H1 (cell line): ENCODE results near the gene PPOX. TPM values are rescaled to one million over a fixed set of nuclear protein-coding genes. Genes with fewer than 3 reads are reported as not detected.

Experiments used
- CTCF ChIA-PET: fragments of 300-600 bp; sonication (Branson Sonifier 250); formaldehyde crosslinking; loops from one replicate; lab custom pipeline; 2021; ENCODE audit not compliant: partially characterized antibody; lab: Charles Lee
- POLR2A ChIA-PET: fragments of 300-600 bp; sonication (Branson Sonifier 250); formaldehyde crosslinking; loops from one replicate; lab custom pipeline; 2021; ENCODE audit warnings: inconsistent platforms; ENCODE audit not compliant: partially characterized antibody; lab: Charles Lee
- DNase-seq, 2 experiments: peaks; one replicate each; pipeline versions ENCODE4 v3.0.0 to v3.0.0-alpha.2; 2010 to 2022; ENCODE audit warnings: low spot score in 2 of 2, low read depth in 1 of 2, mixed read lengths in 1 of 2
- FAIRE-seq: peaks from 2 replicates; lab custom pipeline; 2011; peaks lifted over from hg19 to GRCh38; lab: Jason Lieb, UNC
- H2AFZ ChIP-seq: 2 replicates; pipeline ENCODE4 v1.8.1; 2012; ENCODE audit warnings: low read length, inconsistent platforms
- H2AK5ac ChIP-seq: 2 replicates; pipeline ENCODE4 v1.6.1; 2013; ENCODE audit warnings: low read depth, low read length
- H2BK120ac ChIP-seq: replicated peaks from 2 replicates; pipeline ENCODE3; 2013; ENCODE audit warnings: low read depth, low read length, inconsistent platforms
- H2BK12ac ChIP-seq: 2 replicates; pipeline ENCODE4 v1.6.1; 2013; ENCODE audit warnings: low read depth, low read length
- H2BK15ac ChIP-seq: 2 replicates; pipeline ENCODE4 v1.6.1; 2013; ENCODE audit warnings: low read length
- H2BK20ac ChIP-seq: 2 replicates; pipeline ENCODE4 v1.6.1; 2013; ENCODE audit warnings: low read length
- H2BK5ac ChIP-seq: 2 replicates; pipeline ENCODE4 v1.6.1; 2013; ENCODE audit warnings: low read depth, low read length
- H3K14ac ChIP-seq: 2 replicates; pipeline ENCODE4 v1.6.1; 2013; ENCODE audit warnings: inconsistent platforms; ENCODE audit not compliant: insufficient read length
- H3K18ac ChIP-seq: 2 replicates; pipeline ENCODE4 v1.6.1; 2013; ENCODE audit warnings: low read length; ENCODE audit errors: extremely low read depth
- H3K23ac ChIP-seq: 2 replicates; pipeline ENCODE4 v1.6.1; 2013; ENCODE audit warnings: inconsistent platforms; ENCODE audit not compliant: insufficient read length
- H3K23me2 ChIP-seq: 2 replicates; pipeline ENCODE4 v1.6.1; 2013; ENCODE audit warnings: low read depth, low read length
- H3K27ac ChIP-seq: 2 replicates; pipeline ENCODE4 v1.6.1; 2011; ENCODE audit warnings: low read depth, low read length, inconsistent platforms
- H3K27me3 ChIP-seq, 4 experiments: replicated peaks in 1 of 4; 1 replicate in 1 of 4; 2 replicates in 3 of 4; pipeline versions ENCODE4 v1.6.1 to v1.8.1; 2011 to 2013; ENCODE audit warnings: low read length in 3 of 4, mild to moderate bottlenecking in 3 of 4, inconsistent platforms in 2 of 4, mixed read lengths in 2 of 4, moderate library complexity in 1 of 4; ENCODE audit not compliant: control insufficient read depth in 3 of 4, insufficient read depth in 3 of 4; ENCODE audit errors: extremely low read depth in 1 of 4
- H3K36me3 ChIP-seq, 4 experiments: 2 replicates each; pipeline versions ENCODE4 v1.6.1 to v1.8.1; 2011 to 2013; ENCODE audit warnings: mild to moderate bottlenecking in 4 of 4, low read length in 3 of 4, moderate library complexity in 2 of 4, control low read depth in 1 of 4, inconsistent platforms in 1 of 4; ENCODE audit not compliant: insufficient read depth in 4 of 4, control insufficient read depth in 2 of 4
- H3K4ac ChIP-seq: replicated peaks from 2 replicates; pipeline ENCODE3; 2013; ENCODE audit warnings: low read length, low read depth, mixed read lengths, inconsistent platforms; ENCODE audit not compliant: insufficient read length
- H3K4me1 ChIP-seq, 4 experiments: replicated peaks in 1 of 4; 1 replicate in 1 of 4; 2 replicates in 3 of 4; pipeline versions ENCODE4 v1.6.1 to v1.8.1; 2011 to 2013; ENCODE audit warnings: low read length in 3 of 4, inconsistent platforms in 2 of 4, mixed read lengths in 1 of 4; ENCODE audit not compliant: insufficient read depth in 4 of 4, control insufficient read depth in 3 of 4
- H3K4me2 ChIP-seq, 2 experiments: 2 replicates each; pipeline versions ENCODE4 v1.6.1 to v1.8.1; 2011 to 2013; ENCODE audit warnings: low read depth in 2 of 2, low read length in 2 of 2, control low read depth in 1 of 2, inconsistent platforms in 1 of 2, mild to moderate bottlenecking in 1 of 2; ENCODE audit not compliant: insufficient read depth in 1 of 2
- H3K4me3 ChIP-seq, 4 experiments: fragments of 200-600, 300-600 bp in 1 of 4; sonication (generic), shearing (Covaris generic), sonication (Bioruptor Twin) in 1 of 4; 2 replicates each; pipeline versions ENCODE4 v1.5.1 to v1.8.1; 2011 to 2016; ENCODE audit warnings: low read length in 4 of 4, low read depth in 3 of 4, control low read depth in 2 of 4, inconsistent platforms in 2 of 4, mild to moderate bottlenecking in 2 of 4, mixed read lengths in 1 of 4, moderate library complexity in 1 of 4; ENCODE audit not compliant: insufficient read depth in 2 of 4; ENCODE audit errors: extremely low read depth in 1 of 4
- H3K56ac ChIP-seq: replicated peaks from 2 replicates; pipeline ENCODE3; 2013; ENCODE audit warnings: low read depth, mild to moderate bottlenecking, mixed read lengths, low read length, inconsistent platforms; ENCODE audit not compliant: insufficient read length
- H3K79me1 ChIP-seq: 2 replicates; pipeline ENCODE4 v1.6.1; 2013; ENCODE audit warnings: low read depth, low read length, control low read depth
- H3K79me2 ChIP-seq, 2 experiments: 2 replicates each; pipeline versions ENCODE4 v1.6.1 to v1.8.1; 2012 to 2013; ENCODE audit warnings: low read length in 2 of 2, mild to moderate bottlenecking in 2 of 2, inconsistent platforms in 1 of 2; ENCODE audit not compliant: insufficient read depth in 2 of 2, control insufficient read depth in 1 of 2
- H3K9ac ChIP-seq, 4 experiments: replicated peaks in 1 of 4; 1 replicate in 1 of 4; 2 replicates in 3 of 4; pipeline versions ENCODE4 v1.6.1 to v1.8.1; 2011 to 2013; ENCODE audit warnings: low read depth in 3 of 4, low read length in 3 of 4, control low read depth in 2 of 4, mild to moderate bottlenecking in 2 of 4, moderate library complexity in 2 of 4, inconsistent platforms in 1 of 4; ENCODE audit errors: extremely low read depth in 1 of 4
- H3K9me3 ChIP-seq, 2 experiments: 2 replicates each; pipeline versions ENCODE4 v1.6.1 to v1.8.1; 2012 to 2013; ENCODE audit warnings: mild to moderate bottlenecking in 2 of 2, moderate library complexity in 2 of 2, control low read depth in 1 of 2, inconsistent platforms in 1 of 2, low read depth in 1 of 2, low read length in 1 of 2, mixed read lengths in 1 of 2; ENCODE audit not compliant: insufficient read depth in 2 of 2
- H4K20me1 ChIP-seq, 2 experiments: replicated peaks in 1 of 2; 2 replicates each; pipeline versions ENCODE3 to v1.8.1; 2011 to 2013; ENCODE audit warnings: inconsistent platforms in 2 of 2, low read length in 2 of 2, mild to moderate bottlenecking in 1 of 2; ENCODE audit not compliant: insufficient read depth in 2 of 2, control insufficient read depth in 1 of 2
- H4K5ac ChIP-seq: 2 replicates; pipeline ENCODE4 v1.6.1; 2013; ENCODE audit warnings: low read length, low read depth, mixed read lengths, inconsistent platforms; ENCODE audit not compliant: insufficient read length
- H4K8ac ChIP-seq: 2 replicates; pipeline ENCODE4 v1.8.0; 2013; ENCODE audit warnings: mild to moderate bottlenecking, moderate library complexity, low read length, inconsistent platforms; ENCODE audit not compliant: insufficient read depth; ENCODE audit errors: extremely low read depth
- H4K91ac ChIP-seq: replicated peaks from 2 replicates; pipeline ENCODE3; 2013; ENCODE audit warnings: low read length, mixed read lengths, inconsistent platforms; ENCODE audit not compliant: insufficient read length
- BACH1 ChIP-seq: IDR thresholded peaks from 2 replicates; pipeline ENCODE4 v1.6.1; 2012; ENCODE audit warnings: low read length, improper control_type of control experiment
- CTBP2 ChIP-seq: IDR thresholded peaks from 2 replicates; pipeline ENCODE4 v1.7.0; 2011; ENCODE audit warnings: borderline replicate concordance, mild to moderate bottlenecking, moderate library complexity, mixed read lengths, low read length; ENCODE audit not compliant: insufficient read depth, insufficient read length
- EZH2 ChIP-seq: fragments of 200-600 bp; sonication (generic); IDR thresholded peaks from 2 replicates; pipeline ENCODE4 v1.7.1; 2012; ENCODE audit warnings: low read depth, mild to moderate bottlenecking, moderate library complexity, low read length, inconsistent platforms; ENCODE audit not compliant: severe bottlenecking
- FOSL1 ChIP-seq: IDR thresholded peaks from 2 replicates; pipeline ENCODE4 v1.6.1; 2011; ENCODE audit warnings: mild to moderate bottlenecking, low read depth, low read length, moderate library complexity; ENCODE audit not compliant: insufficient read depth
- HDAC2 ChIP-seq, 2 experiments: fragments of 300-600 bp in 1 of 2; sonication (generic) in 1 of 2; IDR thresholded peaks; 2 replicates each; pipeline ENCODE4 v1.6.1; 2011 to 2012; ENCODE audit warnings: low read depth in 2 of 2, low read length in 2 of 2, mild to moderate bottlenecking in 2 of 2, moderate library complexity in 2 of 2, borderline replicate concordance in 1 of 2, inconsistent platforms in 1 of 2
- TAF1 ChIP-seq: IDR thresholded peaks from 2 replicates; pipeline ENCODE4 v1.6.1; 2011; ENCODE audit warnings: mild to moderate bottlenecking, low read depth, low read length
- TAF7 ChIP-seq: optimal IDR thresholded peaks from 2 replicates; pipeline ENCODE3; 2011; ENCODE audit warnings: low read depth, mild to moderate bottlenecking, inconsistent platforms, low read length, moderate library complexity, borderline replicate concordance
- ZNF274 ChIP-seq: IDR thresholded peaks from 2 replicates; pipeline ENCODE4 v1.7.0; 2012; ENCODE audit warnings: low read length, borderline replicate concordance; ENCODE audit errors: extremely low read depth
- WGBS, 2 experiments: shearing (Covaris generic) in 1 of 2; methylation state at CpG; one replicate each; pipeline versions ENCODE4 v1.1.6 to v1.1.7; 2013 to 2015; ENCODE audit warnings: low lambda C conversion rate in 2 of 2, mixed read lengths in 2 of 2, inconsistent platforms in 1 of 2, low coverage in 1 of 2, missing lambda C conversion rate in 1 of 2; ENCODE audit not compliant: insufficient replicate concordance in 2 of 2, insufficient coverage in 1 of 2, insufficient read length in 1 of 2; ENCODE audit errors: extremely low coverage in 1 of 2, missing lambda C conversion rate in 1 of 2; 5-methylcytosine and 5-hydroxymethylcytosine counted together
- polyA plus RNA-seq, 7 experiments: library from polyadenylated mRNA; depleted of rRNA in 3 of 7; stranded (reverse) in 5 of 7; unstranded in 2 of 7; fragments of >200 nt in 5 of 7; fragments of 200-250 nt in 2 of 7; gene quantifications; 1 replicate in 5 of 7; 2 replicates in 1 of 7; 4 replicates in 1 of 7; pipeline versions ENCODE4 v1.2.1 to v1.2.3, GENCODE V29; 2011 to 2013; ENCODE audit warnings: missing spikeins in 2 of 7, mixed read lengths in 2 of 7
- total RNA-seq: library from RNA; stranded (reverse); fragmentation: NEBNext Ultra II Directional; extraction: Animal tissue kit (Norgen Biotek cat#: 25700); gene quantifications from 2 replicates; pipeline ENCODE4 v1.2.1, GENCODE V29; 2021
- TF ChIP-seq, protein P1 (sequence below): IDR thresholded peaks from 2 replicates; pipeline ENCODE4 v1.6.1; 2012; ENCODE audit warnings: inconsistent platforms

Gene PPOX
- total and polyA plus RNA-seq, 2 of the 8 experiments (the other 6 are each of a cell fraction or from before 2014, with no cell fraction given): 39.4 to 40.4 TPM

DNA sequence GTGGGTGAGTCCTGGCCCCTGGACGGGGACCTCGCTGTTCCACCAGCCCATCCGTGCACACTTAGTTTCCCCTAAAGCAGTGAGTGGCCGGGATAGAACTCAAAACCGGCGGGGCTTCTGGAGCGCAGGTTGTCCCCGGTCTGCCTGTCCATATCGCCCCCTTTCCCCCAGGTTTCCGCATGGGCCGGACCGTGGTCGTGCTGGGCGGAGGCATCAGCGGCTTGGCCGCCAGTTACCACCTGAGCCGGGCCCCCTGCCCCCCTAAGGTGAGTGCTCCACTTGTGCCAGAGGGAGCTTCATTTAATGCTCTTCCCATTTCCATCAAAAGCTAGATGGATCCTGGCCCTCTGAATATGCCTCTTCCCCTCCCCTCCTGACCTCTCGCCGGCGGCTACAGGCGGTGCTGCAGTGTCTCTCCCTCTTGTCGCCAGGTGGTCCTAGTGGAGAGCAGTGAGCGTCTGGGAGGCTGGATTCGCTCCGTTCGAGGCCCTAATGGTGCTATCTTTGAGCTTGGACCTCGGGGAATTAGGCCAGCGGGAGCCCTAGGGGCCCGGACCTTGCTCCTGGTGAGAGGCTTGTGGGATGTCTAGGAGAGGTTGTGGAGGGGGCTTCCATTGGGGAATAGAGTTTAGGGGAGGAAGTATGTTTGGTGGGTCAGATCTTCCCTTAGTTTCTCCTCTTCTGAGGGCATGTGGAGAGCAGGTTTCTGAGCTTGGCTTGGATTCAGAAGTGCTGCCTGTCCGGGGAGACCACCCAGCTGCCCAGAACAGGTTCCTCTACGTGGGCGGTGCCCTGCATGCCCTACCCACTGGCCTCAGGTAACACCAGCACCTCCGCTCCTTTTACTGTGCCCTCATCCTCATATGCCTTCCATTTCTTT, 683 bp downstream of the PPOX start:
- POLR2A ChIA-PET: interaction anchor here (1.3 to 4.7 kb wide), 9 partner anchors 9 to 148 kb away, joined by 3 to 51 read pairs (median 12); partner anchors contain the start of genes ADAMTS4, B4GALT3, DEDD and NDUFS2
- peak overlapping the region; percentile 22 for H3K4ac ChIP-seq
- peaks cover 0 to 7% (median 5%) of the 10 kb centered on the region in 4 experiments; a peak in 4 of 7 replicates for H3K4me1 ChIP-seq
- H4K8ac ChIP-seq: peak overlapping the region; percentile 41
- H3K27me3 ChIP-seq: no peaks in the 10 kb centered on the region
- H3K9me3 ChIP-seq: no peaks in the 10 kb centered on the region
- H3K4me2 ChIP-seq: peak overlapping the region; percentile 66 to 92
- peak overlapping the region; percentile 64 to 83 (median 82) for H3K4me3 ChIP-seq
- H4K91ac ChIP-seq: peak overlapping the region; percentile 67
- CTCF ChIA-PET: interaction anchor here (0.6 to 5.3 kb wide), 16 partner anchors 9 to 215 kb away, joined by 3 to 32 read pairs (median 6); partner anchors contain the start of genes ADAMTS4, B4GALT3, NDUFS2 and UFC1
- peak overlapping the region; percentile 43 to 69 (median 54); a peak in 6 of 7 replicates for H3K9ac ChIP-seq
- no peaks in the 10 kb centered on the region for H4K20me1 ChIP-seq
- H2AK5ac ChIP-seq: no peak overlapping the region
- H3K23ac ChIP-seq: no peak overlapping the region
- no peak overlapping the region for H3K18ac ChIP-seq
- H3K79me1 ChIP-seq: no peaks in the 10 kb centered on the region
- H2AFZ ChIP-seq: no peak overlapping the region
- peaks cover 7 to 20% (median 14%) of the 10 kb centered on the region in 4 experiments; a peak in 6 of 8 replicates for H3K36me3 ChIP-seq
- 7% methylated on average over 31 of the region's 33 CpGs; no CpG with 5 or more reads in 1 of the 2 experiments for WGBS, 2 experiments
- FAIRE-seq: no peak
- H3K27ac ChIP-seq: peak overlapping the region; percentile 4; the same call in 1 of the 2 replicates
- H3K79me2 ChIP-seq: no peaks in the 10 kb centered on the region
- H2BK20ac ChIP-seq: no peak overlapping the region
- peak overlapping the region; percentile 20 for H4K5ac ChIP-seq
- DNase-seq: peak in 1 of 2 experiments; percentile 71
- peaks cover 11% of the 10 kb centered on the region; the same call in 1 of the 2 replicates for H3K23me2 ChIP-seq
- H2BK12ac ChIP-seq: no peak overlapping the region
- H2BK120ac ChIP-seq: no peak overlapping the region
- peak overlapping the region; percentile 72; the same call in 1 of the 2 replicates for H2BK15ac ChIP-seq
- H3K14ac ChIP-seq: no peak overlapping the region
- H3K56ac ChIP-seq: peak overlapping the region; percentile 9
- 0 out of 2 replicates have a peak overlapping the region, but pooled peaks have one; percentile 3 for H2BK5ac ChIP-seq
- TF ChIP-seq TAF7 (peak; percentile 13), FOSL1 (no peak), BACH1 (no peak), EZH2 (no peak), CTBP2 (no peak), HDAC2 (IDR thresholded peaks at IDR 0.05; ENCODE audit: borderline replicate concordance in 1 of 2, low read depth in 2 of 2, low read length in 2 of 2) (no peak), ZNF274 (no peak), TAF1 (no peak)
- TF ChIP-seq, protein P1, sequence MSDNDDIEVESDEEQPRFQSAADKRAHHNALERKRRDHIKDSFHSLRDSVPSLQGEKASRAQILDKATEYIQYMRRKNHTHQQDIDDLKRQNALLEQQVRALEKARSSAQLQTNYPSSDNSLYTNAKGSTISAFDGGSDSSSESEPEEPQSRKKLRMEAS: peak; percentile 44
